Measurements from ENCODE around the gene SPRED2. TPM values are rescaled to one million over a fixed set of nuclear protein-coding genes. Genes with fewer than 3 reads are reported as not detected.

The SPRED2 gene
- polyA plus RNA-seq, 2 of the 4 experiments (the other 2 are of a cell fraction), result 20.6 to 29.3 TPM

- WGBS (ENCODE audit: missing lambda C conversion rate), result 90% methylated on average over 1 of the region's 1 CpG
- POLR2A ChIA-PET, result interaction anchor here (0.5 kb wide), 1 partner anchor 10 kb away, joined by 3 read pairs; no protein-coding TSS in a partner anchor
- no peaks in the 10 kb centered on the region for H3K9me3 ChIP-seq
- no peak overlapping the region for H3K4me3 ChIP-seq
- FAIRE-seq, result no peak
- no peak overlapping the region for H3K4me2 ChIP-seq
- H3K27ac ChIP-seq, result no peak overlapping the region
- H3K4me1 ChIP-seq, result no peaks in the 10 kb centered on the region
- DNase-seq (ENCODE audit: low read depth in 1 of 2, low spot score in 1 of 2), result no peak
- no peak for ATAC-seq
- CTCF ChIA-PET, result interaction anchor here (1.4 kb wide), 1 partner anchor 15 kb away, joined by 4 read pairs; no protein-coding TSS in a partner anchor
- TF ChIP-seq CEBPB (IDR thresholded peaks at IDR 0.05), result peak; percentile 23 to 24; a peak in 1 of 4 replicates
- TF ChIP-seq CBX8 (IDR thresholded peaks at IDR 0.05), result no peak
- no peak for TF ChIP-seq TP53 (CRISPR knock-in tag; IDR thresholded peaks at IDR 0.05)
These were observed 21.5 kb upstream of the SPRED2 start for GRCh38 chr2:65453916-65454315.

DNA sequence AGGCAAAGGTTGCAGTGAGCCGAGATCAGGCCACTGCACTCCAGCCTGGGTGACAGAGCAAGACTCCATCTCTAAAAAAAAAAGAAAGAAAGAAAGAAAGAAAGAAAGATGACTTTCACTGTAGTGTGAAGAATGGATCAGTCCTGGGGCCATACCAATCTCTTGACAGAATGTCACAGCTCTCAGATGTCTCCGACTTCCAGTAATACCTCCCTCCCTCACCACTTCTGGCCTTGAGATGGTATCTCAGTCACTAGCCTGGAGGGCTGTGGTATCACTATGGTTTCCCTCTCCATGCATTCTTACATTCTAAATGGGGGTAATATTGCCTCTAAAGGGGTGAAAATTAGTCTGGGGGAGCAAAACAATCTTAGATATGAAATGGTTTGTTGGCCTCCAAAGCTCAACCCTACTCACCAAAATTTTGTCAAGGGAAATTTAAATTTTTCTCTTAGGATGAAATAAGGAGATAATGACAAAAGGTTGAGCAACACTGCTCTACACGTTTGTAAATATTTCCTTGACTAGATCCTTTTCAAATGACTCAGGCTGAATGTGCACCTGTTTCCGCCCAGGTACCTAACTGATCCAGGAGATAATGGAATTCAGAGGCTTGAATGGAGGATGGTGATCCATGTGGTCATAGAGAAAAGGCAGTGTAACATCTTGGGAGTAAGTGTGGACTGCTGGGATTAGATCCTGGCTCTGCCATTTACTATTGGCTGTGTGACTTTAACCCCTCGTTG lies 19.9 kb upstream of the SPRED2 start:
- ChIA-PET POLR2A (no interaction called here), CTCF (interaction anchor here (0.9 to 1.4 kb wide), 3 partner anchors 13 to 187 kb away, joined by 3 to 4 read pairs (median 3); no protein-coding TSS in a partner anchor)
- Histone ChIP-seq H3K9me3 (peaks cover 8% of the 10 kb centered on the region; the same call in 1 of the 3 replicates), H3K4me3 (no peak overlapping the region), H3K4me2 (no peak overlapping the region), H3K4me1 (no peaks in the 10 kb centered on the region), H3K27ac (no peak overlapping the region)
- DNase-seq (ENCODE audit: low read depth in 1 of 2, low spot score in 1 of 2), result no peak
- no peak for FAIRE-seq
- no peak for TF ChIP-seq ZC3H11A (IDR thresholded peaks at IDR 0.05)
- no peak for TF ChIP-seq ATOH8 (CRISPR knock-in tag; IDR thresholded peaks at IDR 0.05; ENCODE audit: low read depth)
- no peak for TF ChIP-seq HOXB13 (CRISPR knock-in tag; IDR thresholded peaks at IDR 0.05; ENCODE audit: low read depth)
- TF ChIP-seq, protein P1, sequence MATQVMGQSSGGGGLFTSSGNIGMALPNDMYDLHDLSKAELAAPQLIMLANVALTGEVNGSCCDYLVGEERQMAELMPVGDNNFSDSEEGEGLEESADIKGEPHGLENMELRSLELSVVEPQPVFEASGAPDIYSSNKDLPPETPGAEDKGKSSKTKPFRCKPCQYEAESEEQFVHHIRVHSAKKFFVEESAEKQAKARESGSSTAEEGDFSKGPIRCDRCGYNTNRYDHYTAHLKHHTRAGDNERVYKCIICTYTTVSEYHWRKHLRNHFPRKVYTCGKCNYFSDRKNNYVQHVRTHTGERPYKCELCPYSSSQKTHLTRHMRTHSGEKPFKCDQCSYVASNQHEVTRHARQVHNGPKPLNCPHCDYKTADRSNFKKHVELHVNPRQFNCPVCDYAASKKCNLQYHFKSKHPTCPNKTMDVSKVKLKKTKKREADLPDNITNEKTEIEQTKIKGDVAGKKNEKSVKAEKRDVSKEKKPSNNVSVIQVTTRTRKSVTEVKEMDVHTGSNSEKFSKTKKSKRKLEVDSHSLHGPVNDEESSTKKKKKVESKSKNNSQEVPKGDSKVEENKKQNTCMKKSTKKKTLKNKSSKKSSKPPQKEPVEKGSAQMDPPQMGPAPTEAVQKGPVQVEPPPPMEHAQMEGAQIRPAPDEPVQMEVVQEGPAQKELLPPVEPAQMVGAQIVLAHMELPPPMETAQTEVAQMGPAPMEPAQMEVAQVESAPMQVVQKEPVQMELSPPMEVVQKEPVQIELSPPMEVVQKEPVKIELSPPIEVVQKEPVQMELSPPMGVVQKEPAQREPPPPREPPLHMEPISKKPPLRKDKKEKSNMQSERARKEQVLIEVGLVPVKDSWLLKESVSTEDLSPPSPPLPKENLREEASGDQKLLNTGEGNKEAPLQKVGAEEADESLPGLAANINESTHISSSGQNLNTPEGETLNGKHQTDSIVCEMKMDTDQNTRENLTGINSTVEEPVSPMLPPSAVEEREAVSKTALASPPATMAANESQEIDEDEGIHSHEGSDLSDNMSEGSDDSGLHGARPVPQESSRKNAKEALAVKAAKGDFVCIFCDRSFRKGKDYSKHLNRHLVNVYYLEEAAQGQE (IDR thresholded peaks at IDR 0.05), result no peak
- TF ChIP-seq BHLHE40 (IDR thresholded peaks at IDR 0.05; ENCODE audit: low read depth, low read length), result no peak
- no peak for TF ChIP-seq RFX5 (IDR thresholded peaks at IDR 0.05)
- no peak for TF ChIP-seq SMC3 (IDR thresholded peaks at IDR 0.05)
- TF ChIP-seq MYC (IDR thresholded peaks at IDR 0.05; ENCODE audit: borderline replicate concordance, low read length), result no peak
- TF ChIP-seq, protein P2, sequence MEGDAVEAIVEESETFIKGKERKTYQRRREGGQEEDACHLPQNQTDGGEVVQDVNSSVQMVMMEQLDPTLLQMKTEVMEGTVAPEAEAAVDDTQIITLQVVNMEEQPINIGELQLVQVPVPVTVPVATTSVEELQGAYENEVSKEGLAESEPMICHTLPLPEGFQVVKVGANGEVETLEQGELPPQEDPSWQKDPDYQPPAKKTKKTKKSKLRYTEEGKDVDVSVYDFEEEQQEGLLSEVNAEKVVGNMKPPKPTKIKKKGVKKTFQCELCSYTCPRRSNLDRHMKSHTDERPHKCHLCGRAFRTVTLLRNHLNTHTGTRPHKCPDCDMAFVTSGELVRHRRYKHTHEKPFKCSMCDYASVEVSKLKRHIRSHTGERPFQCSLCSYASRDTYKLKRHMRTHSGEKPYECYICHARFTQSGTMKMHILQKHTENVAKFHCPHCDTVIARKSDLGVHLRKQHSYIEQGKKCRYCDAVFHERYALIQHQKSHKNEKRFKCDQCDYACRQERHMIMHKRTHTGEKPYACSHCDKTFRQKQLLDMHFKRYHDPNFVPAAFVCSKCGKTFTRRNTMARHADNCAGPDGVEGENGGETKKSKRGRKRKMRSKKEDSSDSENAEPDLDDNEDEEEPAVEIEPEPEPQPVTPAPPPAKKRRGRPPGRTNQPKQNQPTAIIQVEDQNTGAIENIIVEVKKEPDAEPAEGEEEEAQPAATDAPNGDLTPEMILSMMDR (IDR thresholded peaks at IDR 0.05), result no peak
- TF ChIP-seq KDM1A (IDR thresholded peaks at IDR 0.05; ENCODE audit: low read depth), result no peak
- 40% methylated on average over 5 of the region's 5 CpGs for WGBS (ENCODE audit: missing lambda C conversion rate)
- no peak for ATAC-seq

GRCh38 chr2:65450810-65451209 lies 18.4 kb upstream of the SPRED2 start:
- no peaks in the 10 kb centered on the region for H3K4me1 ChIP-seq
- ChIA-PET POLR2A (no interaction called here), CTCF (no interaction called here)
- H3K27ac ChIP-seq, result no peak overlapping the region
- DNase-seq (ENCODE audit: low read depth in 1 of 2, low spot score in 1 of 2), result no peak
- no peak overlapping the region for H3K4me3 ChIP-seq
- no peak for ATAC-seq
- TF ChIP-seq ZNF302 (CRISPR knock-in tag; IDR thresholded peaks at IDR 0.05) (no peak), ATOH8 (CRISPR knock-in tag; IDR thresholded peaks at IDR 0.05; ENCODE audit: low read depth) (no peak), JUNB (IDR thresholded peaks at IDR 0.05) (no peak), JUN (IDR thresholded peaks at IDR 0.05) (no peak), HEYL (CRISPR knock-in tag; IDR thresholded peaks at IDR 0.05) (no peak), NPAS2 (CRISPR knock-in tag; IDR thresholded peaks at IDR 0.05; ENCODE audit: borderline replicate concordance) (no peak), RARB (CRISPR knock-in tag; IDR thresholded peaks at IDR 0.05) (no peak), MAX (IDR thresholded peaks at IDR 0.05) (no peak)
- TF ChIP-seq, protein P1 (IDR thresholded peaks at IDR 0.05), result no peak
- peaks cover 8% of the 10 kb centered on the region; the same call in 1 of the 3 replicates for H3K9me3 ChIP-seq
- WGBS (ENCODE audit: missing lambda C conversion rate), result 0% methylated on average over 1 of the region's 1 CpG
- H3K4me2 ChIP-seq, result no peak overlapping the region
- FAIRE-seq, result no peak
